ENCODE data around the gene ZC3H6. TPM values are rescaled to one million over a fixed set of nuclear protein-coding genes. Genes with fewer than 3 reads are reported as not detected.
"Not testable (repeated sequence)": the region's sequence is repeated elsewhere in the genome, so short reads cannot be mapped to it uniquely, and the experiment has no call there.

The ZC3H6 gene
- total RNA-seq, 4 donors from 2014 or later, result 4.9 to 41.0 (median 12.8) TPM

DNA sequence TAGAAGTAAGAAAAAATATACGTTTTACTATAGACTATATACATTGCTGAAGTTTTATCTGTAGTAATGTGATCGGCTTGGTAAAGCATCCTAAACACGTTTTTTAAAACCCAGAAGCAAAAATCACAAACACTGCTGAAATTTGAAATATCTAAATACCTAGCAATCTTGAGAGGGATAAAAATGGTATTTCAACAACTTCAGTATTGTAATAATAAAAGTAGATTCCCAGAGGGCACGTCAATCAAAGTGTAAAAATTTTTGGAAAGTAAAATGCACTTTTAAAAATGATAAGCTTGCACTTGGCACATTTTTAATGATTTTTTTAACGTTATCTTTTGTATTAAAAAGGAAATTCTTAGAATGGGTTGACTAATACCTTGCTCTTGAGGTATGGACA, 1.6 kb downstream of the ZC3H6 start:
- DNase-seq, result no peak
- no peaks in the 10 kb centered on the region for H3K36me3 ChIP-seq
- H3K27ac ChIP-seq, result peak overlapping the region in 1 of 2 donors; percentile 6
- TF ChIP-seq, protein P1, sequence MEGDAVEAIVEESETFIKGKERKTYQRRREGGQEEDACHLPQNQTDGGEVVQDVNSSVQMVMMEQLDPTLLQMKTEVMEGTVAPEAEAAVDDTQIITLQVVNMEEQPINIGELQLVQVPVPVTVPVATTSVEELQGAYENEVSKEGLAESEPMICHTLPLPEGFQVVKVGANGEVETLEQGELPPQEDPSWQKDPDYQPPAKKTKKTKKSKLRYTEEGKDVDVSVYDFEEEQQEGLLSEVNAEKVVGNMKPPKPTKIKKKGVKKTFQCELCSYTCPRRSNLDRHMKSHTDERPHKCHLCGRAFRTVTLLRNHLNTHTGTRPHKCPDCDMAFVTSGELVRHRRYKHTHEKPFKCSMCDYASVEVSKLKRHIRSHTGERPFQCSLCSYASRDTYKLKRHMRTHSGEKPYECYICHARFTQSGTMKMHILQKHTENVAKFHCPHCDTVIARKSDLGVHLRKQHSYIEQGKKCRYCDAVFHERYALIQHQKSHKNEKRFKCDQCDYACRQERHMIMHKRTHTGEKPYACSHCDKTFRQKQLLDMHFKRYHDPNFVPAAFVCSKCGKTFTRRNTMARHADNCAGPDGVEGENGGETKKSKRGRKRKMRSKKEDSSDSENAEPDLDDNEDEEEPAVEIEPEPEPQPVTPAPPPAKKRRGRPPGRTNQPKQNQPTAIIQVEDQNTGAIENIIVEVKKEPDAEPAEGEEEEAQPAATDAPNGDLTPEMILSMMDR (IDR thresholded peaks at IDR 0.05), result no peak
- TF ChIP-seq POLR2A (IDR thresholded peaks at IDR 0.05), result no peak
- peaks cover 0 to 13% of the 10 kb centered on the region in 2 donors for H3K4me1 ChIP-seq
- H3K27me3 ChIP-seq, result no peaks in the 10 kb centered on the region
- H3K9me3 ChIP-seq, result no peaks in the 10 kb centered on the region
- peak overlapping the region in 1 of 2 donors; percentile 95 for H3K4me3 ChIP-seq
- intact Hi-C loops (cut with DNase I; ENCODE audit: low total_unique reads), result no loop called here

DNA sequence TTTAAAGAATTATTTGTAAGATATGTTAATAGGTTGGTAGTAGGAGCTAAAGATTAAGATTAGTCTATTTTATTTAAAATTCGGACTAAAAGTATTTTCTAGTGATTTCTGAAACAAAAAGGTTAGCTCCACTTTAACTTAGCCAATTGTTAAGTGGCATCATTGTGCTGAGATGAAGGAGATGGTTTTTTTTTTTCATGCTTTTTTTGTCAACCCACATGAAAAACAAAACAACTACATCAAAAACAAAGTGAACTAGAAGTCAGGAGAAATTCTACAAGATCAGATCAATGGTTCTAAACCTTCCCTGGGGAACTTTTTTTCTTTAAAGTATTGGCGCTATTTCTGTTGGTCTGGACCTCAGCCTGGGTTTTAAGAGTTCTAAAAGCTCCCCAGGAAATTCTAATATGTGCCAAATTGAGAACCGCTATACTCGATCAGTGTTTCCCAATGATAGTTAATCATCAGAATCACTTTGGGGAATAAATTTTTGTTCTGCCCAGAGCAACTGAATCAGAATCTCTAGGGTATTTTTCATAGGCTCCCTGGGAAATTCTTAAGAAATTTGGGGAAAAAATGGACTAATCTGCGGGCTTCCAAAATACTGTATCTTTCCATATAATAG, 2.3 kb downstream of the ZC3H6 start:
- no peak for TF ChIP-seq POLR2A (IDR thresholded peaks at IDR 0.05)
- TF ChIP-seq, protein P1 (IDR thresholded peaks at IDR 0.05), result no peak

DNA sequence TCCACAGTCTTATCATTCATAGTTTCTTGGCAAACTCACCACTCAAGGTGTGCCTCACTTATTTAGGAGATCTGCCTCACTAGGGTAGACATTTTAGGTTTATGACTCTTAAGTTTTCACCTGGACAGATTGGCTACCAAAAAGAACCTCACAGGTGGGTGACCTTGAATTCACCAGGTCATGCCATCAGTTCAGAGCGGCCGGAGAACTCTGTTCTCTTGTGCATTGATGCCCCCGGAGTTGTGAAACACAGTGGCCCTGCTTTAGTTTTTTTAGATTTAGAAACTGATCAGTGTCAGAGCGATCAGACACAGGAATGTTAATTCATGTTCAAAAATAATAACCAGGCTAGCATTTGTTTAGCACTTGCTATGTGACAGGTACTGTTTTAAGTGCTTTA, 6.7 kb downstream of the ZC3H6 start:
- intact Hi-C loops (cut with DNase I; ENCODE audit: low total_unique reads); H3K4me1 ChIP-seq; DNase-seq; H3K36me3 ChIP-seq; H3K27ac ChIP-seq; H3K9me3 ChIP-seq; H3K4me3 ChIP-seq; H3K27me3 ChIP-seq: not testable (repeated sequence)

More for the DNA sequence above, 2.3 kb downstream of the ZC3H6 start:
- Histone ChIP-seq H3K9me3 (no peaks in the 10 kb centered on the region), H3K36me3 (no peaks in the 10 kb centered on the region), H3K27ac (peak overlapping the region; percentile 6 to 20), H3K27me3 (no peaks in the 10 kb centered on the region), H3K4me3 (no peak overlapping the region), H3K4me1 (peaks cover 0 to 13% of the 10 kb centered on the region in 2 donors)
- no peak for DNase-seq
- intact Hi-C loops (cut with DNase I; ENCODE audit: low total_unique reads), result no loop called here

DNA sequence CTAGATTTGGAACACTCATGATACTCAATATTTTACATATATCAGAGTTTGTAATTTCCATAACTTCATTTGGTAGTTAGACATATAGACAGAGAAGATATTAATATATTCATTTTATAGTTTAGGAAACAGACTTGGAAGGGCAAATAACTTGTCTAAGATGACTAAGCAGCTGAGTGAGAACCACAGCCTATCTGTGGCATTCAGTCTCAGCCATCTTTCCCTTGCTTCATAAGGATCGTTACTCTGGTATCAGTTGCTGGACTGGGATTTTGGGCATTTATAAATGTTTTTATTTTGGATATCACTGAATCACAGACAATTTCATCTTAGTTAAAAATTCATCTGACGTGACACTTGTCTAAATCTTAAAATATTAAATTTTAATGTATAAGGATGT, 8.1 kb downstream of the ZC3H6 start:
- H3K27ac ChIP-seq; H3K9me3 ChIP-seq; DNase-seq; intact Hi-C loops (cut with DNase I; ENCODE audit: low total_unique reads); H3K4me3 ChIP-seq; H3K36me3 ChIP-seq; H3K27me3 ChIP-seq; H3K4me1 ChIP-seq: not testable (repeated sequence)

DNA sequence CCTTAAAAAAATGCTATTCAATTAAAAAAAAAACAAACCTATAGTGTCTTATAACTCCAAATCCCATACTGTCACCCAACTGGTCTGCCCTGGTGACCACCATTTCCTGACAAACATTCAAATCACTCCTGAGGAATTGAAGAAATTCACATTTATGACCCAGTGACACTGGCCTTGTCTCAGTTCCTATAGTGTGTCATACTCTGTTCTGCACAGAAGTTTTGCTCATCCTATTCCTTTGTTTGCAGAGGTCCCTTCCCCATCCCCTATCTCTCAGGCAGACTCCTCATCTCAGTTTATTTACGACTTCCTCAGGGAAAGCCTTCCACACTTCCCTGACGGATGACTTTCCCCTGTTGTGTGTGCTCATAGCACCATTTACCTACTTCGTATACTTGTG, 14.7 kb downstream of the ZC3H6 start:
- no peak overlapping the region for H3K4me3 ChIP-seq
- no peaks in the 10 kb centered on the region for H3K27me3 ChIP-seq
- H3K4me1 ChIP-seq, result no peaks in the 10 kb centered on the region
- DNase-seq, result no peak
- no peak for TF ChIP-seq POLR2A (IDR thresholded peaks at IDR 0.05)
- TF ChIP-seq, protein P1 (IDR thresholded peaks at IDR 0.05), result no peak
- H3K9me3 ChIP-seq, result no peaks in the 10 kb centered on the region
- no peaks in the 10 kb centered on the region for H3K36me3 ChIP-seq
- intact Hi-C loops (cut with DNase I; ENCODE audit: low total_unique reads), result no loop called here
- H3K27ac ChIP-seq, result no peak overlapping the region

DNA sequence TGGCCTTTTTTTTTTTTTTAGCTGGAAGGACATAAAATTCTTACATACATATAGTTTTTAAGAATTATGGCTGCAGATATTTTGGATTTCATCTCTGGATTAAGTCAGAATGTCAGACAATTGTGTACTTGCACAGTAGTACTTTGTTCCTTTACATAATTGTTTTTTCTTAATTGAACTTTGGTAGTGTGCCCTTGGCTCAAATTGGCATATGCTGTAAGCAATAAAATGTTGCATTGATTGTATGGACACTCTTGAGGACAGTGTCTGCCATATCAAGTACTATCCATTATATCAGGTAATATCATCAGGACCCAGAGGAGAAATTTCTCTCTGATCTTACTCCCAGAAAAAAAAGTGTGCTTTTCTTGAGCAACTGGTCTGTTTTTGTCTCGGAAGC, 15.3 kb downstream of the ZC3H6 start:
- no peak for DNase-seq
- Histone ChIP-seq H3K27me3 (no peaks in the 10 kb centered on the region), H3K4me3 (no peak overlapping the region), H3K4me1 (no peaks in the 10 kb centered on the region), H3K36me3 (no peaks in the 10 kb centered on the region), H3K27ac (no peak overlapping the region), H3K9me3 (no peaks in the 10 kb centered on the region)
- TF ChIP-seq POLR2A (IDR thresholded peaks at IDR 0.05), result no peak
- TF ChIP-seq, protein P1 (IDR thresholded peaks at IDR 0.05), result no peak
- intact Hi-C loops (cut with DNase I; ENCODE audit: low total_unique reads), result no loop called here

All from uterus (tissue), 4 donors.